Epithelial cell of proximal tubule (primary cell): ENCODE measurements around the gene CCDC174. TPM values are rescaled to one million over a fixed set of nuclear protein-coding genes. Genes with fewer than 3 reads are reported as not detected.

Experiments
- DNase-seq: peaks from one replicate; pipeline ENCODE4 v3.0.0-alpha.2; 2011; ENCODE audit warnings: low read depth
- H3K4me3 ChIP-seq: 2 replicates; pipeline ENCODE4 v1.5.1; 2011; ENCODE audit warnings: low read depth, mild to moderate bottlenecking, low read length
- CTCF ChIP-seq: conservative IDR thresholded peaks from 2 replicates; pipeline ENCODE4 v1.5.1; 2012; ENCODE audit warnings: low read depth, mild to moderate bottlenecking, low read length
- total RNA-seq: library from RNA; depleted of rRNA; stranded (reverse); fragments of >200 nt; gene quantifications from 2 replicates; pipeline ENCODE4 v1.2.3, GENCODE V29; 2015

The CCDC174 gene
- total RNA-seq, 1 donor from 2014 or later = 8.0 TPM

- H3K4me3 ChIP-seq = no peak overlapping the region
- no peak for TF ChIP-seq CTCF
- no peak for DNase-seq
These were observed 26.1 kb upstream of the CCDC174 start for GRCh38 chr3:14625443-14625842.

GRCh38 chr3:14627815-14628214 is 23.7 kb upstream of the CCDC174 start:
- no peak for TF ChIP-seq CTCF
- no peak overlapping the region for H3K4me3 ChIP-seq
- no peak for DNase-seq

- no peak overlapping the region for H3K4me3 ChIP-seq
- no peak for TF ChIP-seq CTCF
- DNase-seq = no peak
These were observed 23.2 kb upstream of the CCDC174 start for GRCh38 chr3:14628406-14628805.

DNA sequence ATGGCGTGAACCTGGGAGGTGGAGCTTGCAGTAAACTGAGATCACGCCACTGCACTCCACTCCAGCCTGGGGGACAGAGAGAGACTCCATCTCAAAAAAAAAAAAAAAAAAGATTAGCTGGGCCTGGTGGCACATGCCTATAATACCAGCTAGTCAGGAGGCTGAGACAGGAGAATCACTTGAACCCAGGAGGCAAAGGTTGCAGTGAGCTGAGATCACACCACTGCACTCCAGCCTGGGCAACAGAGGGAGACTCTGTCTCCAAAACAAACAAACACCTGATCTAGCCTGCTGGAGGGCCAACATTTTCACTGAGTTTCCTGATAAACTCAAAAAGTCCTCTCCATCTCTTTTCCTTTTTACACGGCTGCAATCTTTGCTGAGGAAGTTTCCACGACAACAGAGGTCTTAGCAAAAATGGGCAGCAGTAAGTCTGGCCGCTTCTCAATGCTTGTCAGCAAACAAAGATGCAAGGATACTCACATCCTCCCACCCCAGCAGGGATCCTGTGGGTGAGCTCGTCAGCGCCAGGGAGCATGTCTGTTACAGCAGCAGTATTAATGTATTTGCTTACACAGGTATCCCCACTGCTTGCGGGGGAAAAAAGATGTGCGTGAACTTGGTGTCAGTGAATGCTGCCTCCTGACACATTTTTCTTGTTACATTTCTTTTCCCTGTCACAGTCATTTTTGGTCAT is 21.0 kb upstream of the CCDC174 start:
- no peak overlapping the region for H3K4me3 ChIP-seq
- no peak for TF ChIP-seq CTCF
- DNase-seq = no peak

- no peak overlapping the region for H3K4me3 ChIP-seq
- DNase-seq = no peak
- no peak for TF ChIP-seq CTCF
These were observed 20.5 kb upstream of the CCDC174 start for GRCh38 chr3:14631101-14631497.

DNA sequence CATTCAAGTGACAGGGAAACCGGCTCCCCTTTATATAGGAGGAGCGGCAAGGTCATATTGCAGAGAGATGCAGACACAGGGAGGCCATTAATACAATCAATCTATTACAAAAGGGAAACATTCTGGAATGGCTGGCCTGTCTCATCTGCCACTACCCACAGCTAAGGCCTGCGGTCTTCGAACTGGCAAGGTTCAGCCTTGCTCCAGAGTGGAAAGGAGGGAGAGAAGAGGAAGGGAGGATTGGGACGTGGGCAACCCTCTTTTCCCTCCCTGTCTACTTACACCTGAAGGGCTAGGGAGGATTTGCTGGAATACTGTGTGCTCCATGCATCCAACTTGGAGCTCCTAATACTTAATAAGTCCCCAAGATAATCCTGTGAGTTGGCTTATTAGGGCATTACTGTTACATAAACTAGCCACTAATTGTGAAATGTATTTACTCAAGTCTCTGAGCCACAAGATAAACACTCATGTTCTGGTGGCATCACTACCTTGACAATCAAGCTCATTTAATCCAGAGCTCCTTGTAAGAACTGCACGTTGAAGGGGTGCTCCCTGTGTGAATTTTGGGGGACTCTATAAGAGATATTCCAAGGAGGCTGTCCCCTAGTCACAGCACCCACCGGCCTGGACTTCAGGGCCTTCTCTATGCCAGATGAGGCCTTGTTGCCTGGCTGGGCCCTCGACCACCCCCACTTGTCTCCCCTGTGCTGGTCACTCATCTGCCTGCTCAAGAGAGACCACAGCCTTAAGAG is 19.7 kb upstream of the CCDC174 start:
- no peak for TF ChIP-seq CTCF
- DNase-seq = no peak

More for the DNA sequence above, 19.7 kb upstream of the CCDC174 start:
- H3K4me3 ChIP-seq = no peak overlapping the region
